ENCODE data around the gene TMEM120B. TPM values are rescaled to one million over a fixed set of nuclear protein-coding genes. Genes with fewer than 3 reads are reported as not detected.

The TMEM120B gene
- total and polyA plus RNA-seq, 4 donors, result 3.9 to 17.7 (median 8.1) TPM

- DNase-seq (no peak), ATAC-seq (ENCODE audit: insufficient read depth, low FRiP score) (no peak)
- no peaks in the 10 kb centered on the region for H3K9me3 ChIP-seq (ENCODE audit: control insufficient read depth in 4 of 4, insufficient read depth in 3 of 4, low read length in 3 of 4)
- no peak overlapping the region for H3K9ac ChIP-seq (ENCODE audit: insufficient read depth in 1 of 2, low read length in 2 of 2)
- no peak overlapping the region for H3K27ac ChIP-seq (ENCODE audit: low read depth in 1 of 2, low read length in 1 of 2)
- 89 to 91% methylated on average over 2 of the region's 2 CpGs for WGBS, 2 donors
- H3K36me3 ChIP-seq (ENCODE audit: control insufficient read depth in 4 of 4, insufficient read depth in 4 of 4, low read length in 4 of 4), result no peaks in the 10 kb centered on the region
- no peaks in the 10 kb centered on the region for H3K27me3 ChIP-seq (ENCODE audit: control insufficient read depth in 3 of 3, insufficient read depth in 3 of 3, low read length in 2 of 3)
- TF ChIP-seq, protein P1, sequence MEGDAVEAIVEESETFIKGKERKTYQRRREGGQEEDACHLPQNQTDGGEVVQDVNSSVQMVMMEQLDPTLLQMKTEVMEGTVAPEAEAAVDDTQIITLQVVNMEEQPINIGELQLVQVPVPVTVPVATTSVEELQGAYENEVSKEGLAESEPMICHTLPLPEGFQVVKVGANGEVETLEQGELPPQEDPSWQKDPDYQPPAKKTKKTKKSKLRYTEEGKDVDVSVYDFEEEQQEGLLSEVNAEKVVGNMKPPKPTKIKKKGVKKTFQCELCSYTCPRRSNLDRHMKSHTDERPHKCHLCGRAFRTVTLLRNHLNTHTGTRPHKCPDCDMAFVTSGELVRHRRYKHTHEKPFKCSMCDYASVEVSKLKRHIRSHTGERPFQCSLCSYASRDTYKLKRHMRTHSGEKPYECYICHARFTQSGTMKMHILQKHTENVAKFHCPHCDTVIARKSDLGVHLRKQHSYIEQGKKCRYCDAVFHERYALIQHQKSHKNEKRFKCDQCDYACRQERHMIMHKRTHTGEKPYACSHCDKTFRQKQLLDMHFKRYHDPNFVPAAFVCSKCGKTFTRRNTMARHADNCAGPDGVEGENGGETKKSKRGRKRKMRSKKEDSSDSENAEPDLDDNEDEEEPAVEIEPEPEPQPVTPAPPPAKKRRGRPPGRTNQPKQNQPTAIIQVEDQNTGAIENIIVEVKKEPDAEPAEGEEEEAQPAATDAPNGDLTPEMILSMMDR (IDR thresholded peaks at IDR 0.05; ENCODE audit: control extremely low read depth, extremely low read depth), result no peak
- H3K4me3 ChIP-seq, result no peak overlapping the region
- peaks cover 0 to 8% (median 6%) of the 10 kb centered on the region in 5 donors for H3K4me1 ChIP-seq (ENCODE audit: control insufficient read depth in 5 of 5, insufficient read depth in 5 of 5, low read length in 5 of 5)
Measured at GRCh38 chr12:121724925-121725324, 12.4 kb downstream of the TMEM120B start.

DNA sequence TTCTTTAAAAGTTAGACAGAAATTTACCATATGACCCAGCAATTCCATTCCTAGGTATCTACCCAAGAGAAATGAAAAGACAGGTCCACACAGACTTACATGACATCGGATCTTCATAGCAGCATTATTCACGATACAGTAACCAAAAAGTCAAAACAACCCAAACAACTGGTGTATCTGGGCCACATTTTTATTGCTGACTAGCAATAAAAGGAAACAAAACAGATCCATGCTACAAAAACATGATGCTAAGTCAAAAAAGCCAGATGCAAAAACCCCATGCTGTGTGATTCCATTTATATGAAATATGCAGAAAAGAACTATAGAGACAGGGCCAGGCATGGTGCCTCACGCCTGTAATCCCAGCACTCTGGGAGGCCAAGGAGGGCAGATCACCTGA lies 12.9 kb downstream of the TMEM120B start:
- 96 to 97% methylated on average over 3 of the region's 3 CpGs for WGBS, 2 donors
- H3K27me3 ChIP-seq (ENCODE audit: control insufficient read depth in 3 of 3, insufficient read depth in 3 of 3, low read length in 2 of 3), result no peaks in the 10 kb centered on the region
- H3K27ac ChIP-seq (ENCODE audit: low read depth in 1 of 2, low read length in 1 of 2), result no peak overlapping the region
- TF ChIP-seq, protein P1 (IDR thresholded peaks at IDR 0.05; ENCODE audit: control extremely low read depth, extremely low read depth), result no peak
- no peak overlapping the region for H3K4me3 ChIP-seq
- ATAC-seq (ENCODE audit: insufficient read depth, low FRiP score), result no peak
- DNase-seq, result no peak
- H3K9me3 ChIP-seq (ENCODE audit: control insufficient read depth in 4 of 4, insufficient read depth in 3 of 4, low read length in 3 of 4), result no peaks in the 10 kb centered on the region
- H3K4me1 ChIP-seq (ENCODE audit: control insufficient read depth in 5 of 5, insufficient read depth in 5 of 5, low read length in 5 of 5), result peaks cover 0 to 6% (median 5%) of the 10 kb centered on the region in 5 donors
- H3K9ac ChIP-seq (ENCODE audit: insufficient read depth in 1 of 2, low read length in 2 of 2), result no peak overlapping the region
- no peaks in the 10 kb centered on the region for H3K36me3 ChIP-seq (ENCODE audit: control insufficient read depth in 4 of 4, insufficient read depth in 4 of 4, low read length in 4 of 4)

- Histone ChIP-seq H3K9ac (ENCODE audit: insufficient read depth in 1 of 2, low read length in 2 of 2) (no peak overlapping the region), H3K9me3 (ENCODE audit: control insufficient read depth in 4 of 4, insufficient read depth in 3 of 4, low read length in 3 of 4) (no peaks in the 10 kb centered on the region), H3K4me3 (no peak overlapping the region), H3K4me1 (ENCODE audit: control insufficient read depth in 5 of 5, insufficient read depth in 5 of 5, low read length in 5 of 5) (no peaks in the 10 kb centered on the region), H3K27ac (ENCODE audit: low read depth in 1 of 2, low read length in 1 of 2) (no peak overlapping the region), H3K36me3 (ENCODE audit: control insufficient read depth in 4 of 4, insufficient read depth in 4 of 4, low read length in 4 of 4) (no peaks in the 10 kb centered on the region), H3K27me3 (ENCODE audit: control insufficient read depth in 3 of 3, insufficient read depth in 3 of 3, low read length in 2 of 3) (no peaks in the 10 kb centered on the region)
- WGBS, 2 donors, result 95 to 96% methylated on average over 6 of the region's 6 CpGs
- TF ChIP-seq, protein P1 (IDR thresholded peaks at IDR 0.05; ENCODE audit: control extremely low read depth, extremely low read depth), result no peak
- no peak for DNase-seq
- no peak for ATAC-seq (ENCODE audit: insufficient read depth, low FRiP score)
Measured at GRCh38 chr12:121729021-121729420, 16.5 kb downstream of the TMEM120B start.

DNA sequence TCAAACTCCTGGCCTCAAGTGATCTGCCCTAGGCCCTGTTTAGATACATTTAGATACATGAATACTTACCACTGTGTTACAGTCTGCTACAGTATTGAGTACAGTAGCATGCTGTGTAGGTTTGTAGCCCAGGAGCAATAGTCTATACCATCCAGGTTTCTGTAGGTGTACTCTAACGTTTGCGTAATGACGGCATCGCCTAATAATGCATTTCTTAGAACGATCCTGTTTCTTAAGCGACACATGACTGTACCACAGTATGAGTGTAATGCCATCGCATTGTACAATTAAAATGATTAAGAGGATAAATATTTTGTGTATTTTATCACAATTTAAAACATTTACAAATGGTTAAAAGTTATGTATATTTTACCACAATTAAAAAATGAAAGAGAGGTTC lies 18.9 kb downstream of the TMEM120B start:
- Histone ChIP-seq H3K36me3 (ENCODE audit: control insufficient read depth in 4 of 4, insufficient read depth in 4 of 4, low read length in 4 of 4) (no peaks in the 10 kb centered on the region), H3K27ac (ENCODE audit: low read depth in 1 of 2, low read length in 1 of 2) (no peak overlapping the region), H3K4me3 (no peak overlapping the region), H3K27me3 (ENCODE audit: control insufficient read depth in 3 of 3, insufficient read depth in 3 of 3, low read length in 2 of 3) (no peaks in the 10 kb centered on the region), H3K9me3 (ENCODE audit: control insufficient read depth in 4 of 4, insufficient read depth in 3 of 4, low read length in 3 of 4) (no peaks in the 10 kb centered on the region), H3K4me1 (ENCODE audit: control insufficient read depth in 5 of 5, insufficient read depth in 5 of 5, low read length in 5 of 5) (no peaks in the 10 kb centered on the region), H3K9ac (ENCODE audit: insufficient read depth in 1 of 2, low read length in 2 of 2) (no peak overlapping the region)
- no peak for DNase-seq
- TF ChIP-seq, protein P1 (IDR thresholded peaks at IDR 0.05; ENCODE audit: control extremely low read depth, extremely low read depth), result no peak
- no peak for ATAC-seq (ENCODE audit: insufficient read depth, low FRiP score)
- WGBS, 2 donors, result 93 to 95% methylated on average over 7 of the region's 7 CpGs
